Middle frontal gyrus (tissue), 1 donor: ENCODE data around the gene DDX39A.
"Not testable (repeated sequence)": the region's sequence is repeated elsewhere in the genome, so short reads cannot be mapped to it uniquely, and the experiment has no call there.

Experiments used
- DNase-seq: peaks from one replicate; pipeline ENCODE4 v3.0.0-alpha.2; 2015; ENCODE audit warnings: low spot score; ENCODE audit errors: extremely low spot score

DDX39A gene

GRCh38 chr19:14385492-14385891 lies 33.6 kb downstream of the DDX39A start:
- no peak for DNase-seq

- no peak for DNase-seq
Observed at GRCh38 chr19:14383661-14384555, 35.2 kb downstream of the DDX39A start.

GRCh38 chr19:14381689-14382474 lies 37.3 kb downstream of the DDX39A start:
- DNase-seq, result no peak

GRCh38 chr19:14379294-14380065 lies 39.7 kb downstream of the DDX39A start:
- no peak for DNase-seq

- no peak for DNase-seq
Observed at GRCh38 chr19:14378890-14379289, 40.3 kb downstream of the DDX39A start.

- no peak for DNase-seq
Observed at GRCh38 chr19:14377883-14378328, 41.2 kb downstream of the DDX39A start.

- no peak for DNase-seq
Observed at GRCh38 chr19:14375582-14376291, 43.4 kb downstream of the DDX39A start.

GRCh38 chr19:14375055-14375581 lies 44.0 kb downstream of the DDX39A start:
- no peak for DNase-seq

GRCh38 chr19:14374313-14374712 lies 44.8 kb downstream of the DDX39A start:
- DNase-seq, result not testable (repeated sequence)

- not testable (repeated sequence) for DNase-seq
Observed at GRCh38 chr19:14372384-14373077, 46.6 kb downstream of the DDX39A start.

- DNase-seq, result no peak
Observed at GRCh38 chr19:14371301-14371821, 47.8 kb downstream of the DDX39A start.

- DNase-seq, result no peak
Observed at GRCh38 chr19:14370940-14371280, 48.2 kb downstream of the DDX39A start.

- DNase-seq, result no peak
Observed at GRCh38 chr19:14370169-14370939, 48.8 kb downstream of the DDX39A start.

GRCh38 chr19:14369399-14370168 lies 49.6 kb downstream of the DDX39A start:
- no peak for DNase-seq

GRCh38 chr19:14368011-14368513 lies 51.1 kb downstream of the DDX39A start:
- no peak for DNase-seq

- no peak for DNase-seq
Observed at GRCh38 chr19:14367016-14367415, 52.1 kb downstream of the DDX39A start.

GRCh38 chr19:14366529-14366928 lies 52.6 kb downstream of the DDX39A start:
- DNase-seq, result no peak

- not testable (repeated sequence) for DNase-seq
Observed at GRCh38 chr19:14364098-14364443, 55.1 kb downstream of the DDX39A start.
